ENCODE measurements around the gene ASB6.

- TF ChIP-seq CTCF (IDR thresholded peaks at IDR 0.05) = no peak
- TF ChIP-seq GABPA (IDR thresholded peaks at IDR 0.05; ENCODE audit: low read depth) = no peak
- TF ChIP-seq SMC3 (IDR thresholded peaks at IDR 0.05; ENCODE audit: low read depth, low read length) = no peak
These were observed 33.7 kb upstream of the ASB6 start for GRCh38 chr9:129675620-129676019.
